OCI-LY3 (cell line): Measurements from ENCODE around the gene BACH2.
"Not testable (repeated sequence)": the region's sequence is repeated elsewhere in the genome, so short reads cannot be mapped to it uniquely, and the experiment has no call there.

Source experiments
- H2AFZ ChIP-seq: fragments of 200-600, 300-600 bp; shearing (Covaris generic); 2 replicates; pipeline ENCODE4 v1.6.0; 2014; ENCODE audit warnings: antibody characterized with exemption, low read depth, low read length
- H3K27ac ChIP-seq: fragments of 200-600, 300-600 bp; sonication (generic); 2 replicates; pipeline ENCODE4 v1.5.1; 2014; ENCODE audit warnings: mild to moderate bottlenecking, low read length, moderate library complexity, mixed read lengths
- H3K27me3 ChIP-seq: fragments of 200-600, 300-600 bp; sonication (generic); 2 replicates; pipeline ENCODE4 v1.6.1; 2014; ENCODE audit warnings: low read depth, low read length, mixed read lengths
- H3K36me3 ChIP-seq: fragments of 200-600, 300-600 bp; sonication (generic); replicated peaks from 2 replicates; pipeline ENCODE3; 2014; ENCODE audit warnings: low read depth, low read length, mixed read lengths
- H3K4me1 ChIP-seq: fragments of 300-600, 200-600 bp; sonication (generic); 2 replicates; pipeline ENCODE4 v1.6.1; 2014; ENCODE audit warnings: low read length, mixed read lengths
- H3K4me2 ChIP-seq: fragments of 200-600, 300-600 bp; sonication (generic); 2 replicates; pipeline ENCODE4 v1.6.1; 2014; ENCODE audit warnings: low read length, mixed read lengths
- H3K4me3 ChIP-seq: fragments of 300-600, 200-600 bp; sonication (generic); 2 replicates; pipeline ENCODE4 v1.5.1; 2014; ENCODE audit warnings: antibody characterized with exemption, mild to moderate bottlenecking, low read length, moderate library complexity
- H3K79me2 ChIP-seq: fragments of 300-600, 200-600 bp; shearing (Covaris generic); 2 replicates; pipeline ENCODE4 v1.6.1; 2014; ENCODE audit warnings: mild to moderate bottlenecking, low read length, mixed read lengths
- H3K9ac ChIP-seq: fragments of 300-600, 200-600 bp; shearing (Covaris generic); 2 replicates; pipeline ENCODE4 v1.6.0; 2014; ENCODE audit warnings: mild to moderate bottlenecking, low read length, moderate library complexity
- H3K9me3 ChIP-seq: fragments of 200-600, 300-600 bp; shearing (Covaris generic); 2 replicates; pipeline ENCODE4 v1.6.1; 2014; ENCODE audit warnings: low read length, mixed read lengths; ENCODE audit not compliant: insufficient read depth
- H4K20me1 ChIP-seq: fragments of 200-600, 300-600 bp; sonication (generic); 2 replicates; pipeline ENCODE4 v1.6.1; 2016; ENCODE audit warnings: low read length, mixed read lengths; ENCODE audit not compliant: insufficient read depth
- CTCF ChIP-seq: fragments of 200-600, 300-600 bp; sonication (generic); IDR thresholded peaks from 2 replicates; pipeline ENCODE4 v1.5.1; 2014; ENCODE audit warnings: antibody characterized with exemption, low read length, low read depth
- EZH2phosphoT487 ChIP-seq: fragments of 200-600 bp; shearing (Covaris generic); IDR thresholded peaks from 2 replicates; pipeline ENCODE4 v1.6.1; 2018; ENCODE audit warnings: antibody characterized with exemption, mixed run types, low read depth

BACH2 gene

DNA sequence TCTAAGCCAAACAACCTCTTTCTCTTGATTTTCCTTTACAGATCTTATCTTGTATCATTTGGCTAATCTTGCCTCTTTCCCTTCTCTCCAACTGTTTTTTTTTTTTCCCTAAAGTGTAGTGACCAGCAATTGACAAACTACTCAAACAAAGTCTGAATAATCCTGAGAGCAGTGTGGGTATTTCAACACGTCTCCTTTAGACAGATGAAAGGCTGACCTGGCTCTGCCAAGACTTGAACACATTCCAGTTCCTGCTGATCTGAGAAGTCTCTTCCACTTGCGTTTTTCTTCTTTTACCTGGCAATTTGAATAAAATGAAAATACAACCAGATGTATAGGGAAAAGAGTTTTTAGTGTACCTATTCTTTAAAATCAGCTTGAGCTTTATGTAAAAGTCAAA is 234.0 kb downstream of the BACH2 start:
- no peaks in the 10 kb centered on the region for H3K9me3 ChIP-seq
- no peaks in the 10 kb centered on the region for H3K4me1 ChIP-seq
- TF ChIP-seq EZH2phosphoT487 (no peak), CTCF (no peak)
- H3K9ac ChIP-seq = no peak overlapping the region
- H3K27ac ChIP-seq = no peak overlapping the region
- H3K79me2 ChIP-seq = no peaks in the 10 kb centered on the region
- peaks cover 50% of the 10 kb centered on the region; the same call in 1 of the 2 replicates for H3K27me3 ChIP-seq
- no peaks in the 10 kb centered on the region for H4K20me1 ChIP-seq
- no peak overlapping the region for H3K4me3 ChIP-seq
- no peak overlapping the region for H3K4me2 ChIP-seq
- no peak overlapping the region for H2AFZ ChIP-seq
- no peaks in the 10 kb centered on the region for H3K36me3 ChIP-seq

DNA sequence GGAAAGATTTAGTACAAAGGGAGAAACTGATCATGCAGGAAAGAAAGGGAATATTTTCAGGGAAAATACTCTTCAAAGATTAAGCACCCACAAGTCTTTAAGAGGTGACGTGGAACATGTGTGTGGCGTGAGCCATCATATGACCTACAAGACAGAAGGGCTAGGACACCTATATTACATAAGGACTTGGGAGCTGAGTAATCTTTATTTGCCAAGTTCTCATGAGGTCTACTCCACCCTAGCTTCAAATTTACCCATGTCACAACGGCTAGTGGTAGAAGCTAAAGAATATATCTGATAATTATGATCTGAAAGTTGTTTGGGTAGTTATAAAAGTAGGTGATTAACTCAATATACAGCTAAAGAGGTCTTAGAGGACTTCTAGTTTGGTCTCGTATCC is 234.6 kb downstream of the BACH2 start:
- Histone ChIP-seq H3K36me3 (no peaks in the 10 kb centered on the region), H3K4me1 (no peaks in the 10 kb centered on the region), H2AFZ (no peak overlapping the region), H3K9me3 (no peaks in the 10 kb centered on the region), H3K9ac (no peak overlapping the region), H4K20me1 (no peaks in the 10 kb centered on the region), H3K4me3 (no peak overlapping the region), H3K79me2 (no peaks in the 10 kb centered on the region), H3K27me3 (peaks cover 44% of the 10 kb centered on the region; the same call in 1 of the 2 replicates), H3K4me2 (no peak overlapping the region), H3K27ac (no peak overlapping the region)
- TF ChIP-seq CTCF = no peak
- no peak for TF ChIP-seq EZH2phosphoT487

- not testable (repeated sequence) for H3K79me2 ChIP-seq, H3K9me3 ChIP-seq, H2AFZ ChIP-seq, H4K20me1 ChIP-seq, H3K27ac ChIP-seq, H3K4me1 ChIP-seq, H3K4me2 ChIP-seq, H3K36me3 ChIP-seq, H3K9ac ChIP-seq, H3K4me3 ChIP-seq
- peaks cover 27% of the 10 kb centered on the region; the same call in 1 of the 2 replicates for H3K27me3 ChIP-seq
These were observed 237.5 kb downstream of the BACH2 start for GRCh38 chr6:90059178-90059577.

GRCh38 chr6:90055924-90056323 is 240.7 kb downstream of the BACH2 start:
- H3K36me3 ChIP-seq, H3K4me1 ChIP-seq, H3K79me2 ChIP-seq, H4K20me1 ChIP-seq, H3K9ac ChIP-seq, H3K27ac ChIP-seq, H3K27me3 ChIP-seq, H2AFZ ChIP-seq, H3K4me2 ChIP-seq, H3K4me3 ChIP-seq, H3K9me3 ChIP-seq: not testable (repeated sequence)

- H3K4me1 ChIP-seq, H3K36me3 ChIP-seq, H3K27me3 ChIP-seq, H3K9me3 ChIP-seq, H3K4me2 ChIP-seq, H3K79me2 ChIP-seq, H2AFZ ChIP-seq, H4K20me1 ChIP-seq, H3K9ac ChIP-seq, H3K4me3 ChIP-seq, H3K27ac ChIP-seq: not testable (repeated sequence)
These were observed 242.4 kb downstream of the BACH2 start for GRCh38 chr6:90054193-90054592.

DNA sequence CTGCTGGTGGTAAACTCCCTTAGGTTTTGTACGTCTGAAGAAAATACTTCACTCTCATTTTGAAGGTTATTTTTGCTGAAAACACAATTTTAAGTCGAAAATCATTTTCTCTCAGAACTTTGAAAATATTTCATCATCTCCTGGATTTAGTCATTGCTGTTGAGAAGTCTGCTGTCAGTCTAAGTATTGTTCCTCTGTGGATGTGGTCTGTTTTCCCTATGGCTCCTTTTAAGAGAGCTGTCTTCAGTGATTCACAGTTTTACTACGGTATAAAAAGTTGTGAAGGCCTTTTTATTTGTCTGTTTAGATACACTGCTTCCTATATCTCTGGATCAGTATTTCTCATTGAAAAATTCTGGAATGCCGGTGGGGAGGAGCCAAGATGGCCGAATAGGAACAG is 243.0 kb downstream of the BACH2 start:
- Histone ChIP-seq H3K9ac (no peak overlapping the region), H3K79me2 (no peaks in the 10 kb centered on the region), H3K9me3 (no peaks in the 10 kb centered on the region), H2AFZ (no peak overlapping the region), H4K20me1 (no peaks in the 10 kb centered on the region), H3K36me3 (no peaks in the 10 kb centered on the region), H3K4me1 (peaks cover 8% of the 10 kb centered on the region), H3K27me3 (peaks cover 5% of the 10 kb centered on the region), H3K4me3 (no peak overlapping the region), H3K27ac (no peak overlapping the region), H3K4me2 (no peak overlapping the region)
- no peak for TF ChIP-seq CTCF
- no peak for TF ChIP-seq EZH2phosphoT487
